Endothelial cell of umbilical vein (primary cell): ENCODE measurements around the gene ZMYM5. TPM values are rescaled to one million over a fixed set of nuclear protein-coding genes. Genes with fewer than 3 reads are reported as not detected.

ENCODE experiments used
- BruUV-seq: library from RNA; stranded (reverse); fragments of 400-500 nt; replicated peaks from 2 replicates; lab custom pipeline; 2021; lab: Mats Ljungman, UMichigan
- CTCF ChIA-PET: fragments of 300-600, 350-600 bp; sonication (Branson Sonifier 250); formaldehyde crosslinking; loops from one replicate; lab custom pipeline; 2021; ENCODE audit warnings: antibody characterized with exemption, inconsistent platforms; lab: Charles Lee
- POLR2A ChIA-PET: fragments of 300-600, 350-600 bp; sonication (Branson Sonifier 250); formaldehyde crosslinking; loops from one replicate; lab custom pipeline; 2021; ENCODE audit warnings: antibody characterized with exemption, inconsistent platforms; lab: Charles Lee
- DNase-seq: peaks from one replicate; pipeline ENCODE4 v3.0.0-alpha.2; 2011; ENCODE audit warnings: low read depth, low spot score
- FAIRE-seq: peaks from 2 replicates; lab custom pipeline; 2011; peaks lifted over from hg19 to GRCh38; lab: Jason Lieb, UNC
- H2AFZ ChIP-seq: 2 replicates; pipeline ENCODE4 v1.6.0; 2012; ENCODE audit warnings: low read depth, low read length, control low read depth, inconsistent platforms
- H3K27ac ChIP-seq: 2 replicates; pipeline ENCODE4 v1.5.1; 2011; ENCODE audit warnings: low read depth, mild to moderate bottlenecking, control low read depth, low read length, moderate library complexity; ENCODE audit not compliant: insufficient read depth
- H3K27me3 ChIP-seq, 2 experiments: 2 replicates each; pipeline versions ENCODE4 v1.6.0 to v1.6.1; 2011; ENCODE audit warnings: low read length in 2 of 2, mixed read lengths in 1 of 2; ENCODE audit not compliant: control insufficient read depth in 2 of 2, insufficient read depth in 2 of 2
- H3K36me3 ChIP-seq, 2 experiments: 2 replicates in 1 of 2; 3 replicates in 1 of 2; pipeline ENCODE4 v1.5.1; 2011; ENCODE audit warnings: low read length in 2 of 2, mild to moderate bottlenecking in 1 of 2, moderate library complexity in 1 of 2; ENCODE audit not compliant: control insufficient read depth in 2 of 2, insufficient read depth in 2 of 2; ENCODE audit errors: extremely low read depth in 1 of 2
- H3K4me1 ChIP-seq: 3 replicates; pipeline ENCODE4 v1.5.1; 2011; ENCODE audit warnings: mild to moderate bottlenecking, low read length; ENCODE audit not compliant: control insufficient read depth, insufficient read depth; ENCODE audit errors: extremely low read depth
- H3K4me2 ChIP-seq: 2 replicates; pipeline ENCODE4 v1.6.1; 2011; ENCODE audit warnings: low read length, control low read depth, mixed read lengths; ENCODE audit not compliant: insufficient read depth
- H3K4me3 ChIP-seq, 3 experiments: fragments of 200-600 bp in 1 of 3; sonication (generic), shearing (Covaris generic) in 1 of 3; replicated peaks in 1 of 3; 2 replicates each; pipeline ENCODE4 v1.5.1; 2011 to 2016; ENCODE audit warnings: control low read depth in 3 of 3, low read length in 3 of 3, mild to moderate bottlenecking in 2 of 3, inconsistent platforms in 1 of 3, low read depth in 1 of 3, moderate library complexity in 1 of 3; ENCODE audit not compliant: insufficient read depth in 1 of 3
- H3K79me2 ChIP-seq: 2 replicates; pipeline ENCODE4 v1.6.0; 2012; ENCODE audit warnings: low read length, inconsistent platforms; ENCODE audit not compliant: control insufficient read depth, insufficient read depth
- H3K9ac ChIP-seq: replicated peaks from 2 replicates; pipeline ENCODE3; 2011; ENCODE audit warnings: low read length, control low read depth; ENCODE audit not compliant: insufficient read depth; ENCODE audit errors: extremely low read depth
- H3K9me1 ChIP-seq: replicated peaks from 3 replicates; pipeline ENCODE4 v1.6.0; 2011; ENCODE audit warnings: mild to moderate bottlenecking, low read length; ENCODE audit not compliant: control insufficient read depth, insufficient read depth; ENCODE audit errors: extremely low read depth
- H3K9me3 ChIP-seq: replicated peaks from 2 replicates; pipeline ENCODE4 v1.5.1; 2012; ENCODE audit warnings: low read length, inconsistent platforms; ENCODE audit not compliant: control insufficient read depth, insufficient read depth
- H4K20me1 ChIP-seq: replicated peaks from 2 replicates; pipeline ENCODE3; 2011; ENCODE audit warnings: mild to moderate bottlenecking, low read length; ENCODE audit not compliant: control insufficient read depth, insufficient read depth; ENCODE audit errors: extremely low read depth
- EZH2 ChIP-seq: IDR thresholded peaks from 2 replicates; pipeline ENCODE4 v1.6.1; 2012; ENCODE audit warnings: borderline replicate concordance, low read depth, mild to moderate bottlenecking, moderate library complexity, low read length, inconsistent platforms; ENCODE audit not compliant: severe bottlenecking
- FOS ChIP-seq: IDR thresholded peaks from 2 replicates; pipeline ENCODE4 v1.6.1; 2011; ENCODE audit warnings: mild to moderate bottlenecking, low read length, moderate library complexity, borderline replicate concordance; ENCODE audit not compliant: insufficient read depth
- GATA2 ChIP-seq: IDR thresholded peaks from 2 replicates; pipeline ENCODE4 v1.7.0; 2011; ENCODE audit warnings: low read depth, mild to moderate bottlenecking, moderate library complexity, mixed read lengths, low read length; ENCODE audit not compliant: insufficient read length, insufficient read depth
- JUN ChIP-seq: IDR thresholded peaks from 2 replicates; pipeline ENCODE4 v1.6.1; 2011; ENCODE audit warnings: borderline replicate concordance, low read depth; ENCODE audit not compliant: insufficient read length, insufficient read depth
- MYC ChIP-seq: IDR thresholded peaks from one replicate; pipeline ENCODE4 v1.6.1; 2011; ENCODE audit warnings: mild to moderate bottlenecking, low read depth, low read length
- POLR2A ChIP-seq: IDR thresholded peaks from 2 replicates; pipeline ENCODE4 v1.6.1; 2012; ENCODE audit warnings: low read depth, mild to moderate bottlenecking, control low read depth, low read length
- POLR2AphosphoS5 ChIP-seq: IDR thresholded peaks from 2 replicates; pipeline ENCODE4 v1.6.1; 2012; ENCODE audit warnings: low read depth, mild to moderate bottlenecking, control low read depth, low read length, moderate library complexity; ENCODE audit not compliant: insufficient read depth
- dilution Hi-C: fragments of 300-500 bp; cut with MboI; formaldehyde crosslinking; loops from one replicate; pipeline ENCODE4 v1.15.0; 2019; ENCODE audit warnings: low sequenced_read_pairs; ENCODE audit not compliant: extremely low pct_ligation_motif_present
- intact Hi-C: fragments of 100-400 bp; cut with micrococcal nuclease; formaldehyde crosslinking; loops from one replicate; pipeline ENCODE4 v1.10.0; 2022
- polyA plus RNA-seq, 4 experiments: library from polyadenylated mRNA; depleted of rRNA in 3 of 4; stranded (reverse) in 3 of 4; unstranded in 1 of 4; fragments of >200 nt; gene quantifications; 2 replicates each; pipeline versions ENCODE4 v1.2.1 to v1.2.3, GENCODE V29; 2011 to 2012; ENCODE audit warnings: missing spikeins in 1 of 4
- total RNA-seq: library from RNA; stranded (reverse); gene quantifications from 2 replicates; pipeline ENCODE4 v1.2.3, GENCODE V29; 2021
- TF ChIP-seq, protein P1 (sequence below), 2 donors: IDR thresholded peaks; 1 replicate in 1 of 2; 2 replicates in 1 of 2; pipeline ENCODE4 v1.5.1; 2011; ENCODE audit warnings: low read length in 2 of 2, mild to moderate bottlenecking in 2 of 2, moderate library complexity in 2 of 2, control low read depth in 1 of 2, inconsistent platforms in 1 of 2, low read depth in 1 of 2; ENCODE audit not compliant: insufficient read depth in 1 of 2; ENCODE audit errors: extremely low read depth in 1 of 2
- TF ChIP-seq, protein P2 (sequence below): IDR thresholded peaks from 2 replicates; pipeline ENCODE4 v1.6.1; 2011; ENCODE audit not compliant: insufficient read depth, insufficient read length

Gene ZMYM5
- total and polyA plus RNA-seq, 2 donors (not counting 3 experiments of a cell fraction or from before 2014, with no cell fraction given): 4.9 to 10.1 TPM

GRCh38 chr13:19795956-19796355 lies 67.5 kb downstream of the ZMYM5 start:
- Histone ChIP-seq H3K79me2 (no peaks in the 10 kb centered on the region), H3K4me2 (no peak overlapping the region), H3K27me3 (no peaks in the 10 kb centered on the region), H2AFZ (no peak overlapping the region), H3K9me3 (no peaks in the 10 kb centered on the region), H4K20me1 (no peaks in the 10 kb centered on the region), H3K9me1 (no peaks in the 10 kb centered on the region), H3K9ac (no peak overlapping the region), H3K36me3 (no peaks in the 10 kb centered on the region), H3K4me3 (no peak overlapping the region), H3K27ac (no peak overlapping the region), H3K4me1 (peaks cover 8% of the 10 kb centered on the region)
- ChIA-PET POLR2A (no interaction called here), CTCF (no interaction called here)
- intact Hi-C loops (no loop called here), dilution Hi-C loops (no loop called here)
- FAIRE-seq (peak; percentile 70), DNase-seq (no peak)
- BruUV-seq: no TSS peak
- TF ChIP-seq, protein P1, sequence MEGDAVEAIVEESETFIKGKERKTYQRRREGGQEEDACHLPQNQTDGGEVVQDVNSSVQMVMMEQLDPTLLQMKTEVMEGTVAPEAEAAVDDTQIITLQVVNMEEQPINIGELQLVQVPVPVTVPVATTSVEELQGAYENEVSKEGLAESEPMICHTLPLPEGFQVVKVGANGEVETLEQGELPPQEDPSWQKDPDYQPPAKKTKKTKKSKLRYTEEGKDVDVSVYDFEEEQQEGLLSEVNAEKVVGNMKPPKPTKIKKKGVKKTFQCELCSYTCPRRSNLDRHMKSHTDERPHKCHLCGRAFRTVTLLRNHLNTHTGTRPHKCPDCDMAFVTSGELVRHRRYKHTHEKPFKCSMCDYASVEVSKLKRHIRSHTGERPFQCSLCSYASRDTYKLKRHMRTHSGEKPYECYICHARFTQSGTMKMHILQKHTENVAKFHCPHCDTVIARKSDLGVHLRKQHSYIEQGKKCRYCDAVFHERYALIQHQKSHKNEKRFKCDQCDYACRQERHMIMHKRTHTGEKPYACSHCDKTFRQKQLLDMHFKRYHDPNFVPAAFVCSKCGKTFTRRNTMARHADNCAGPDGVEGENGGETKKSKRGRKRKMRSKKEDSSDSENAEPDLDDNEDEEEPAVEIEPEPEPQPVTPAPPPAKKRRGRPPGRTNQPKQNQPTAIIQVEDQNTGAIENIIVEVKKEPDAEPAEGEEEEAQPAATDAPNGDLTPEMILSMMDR (IDR thresholded peaks at IDR 0.05; ENCODE audit: extremely low read depth in 1 of 2, insufficient read depth in 1 of 2, low read depth in 1 of 2, low read length in 2 of 2): no peak
- TF ChIP-seq, protein P2, sequence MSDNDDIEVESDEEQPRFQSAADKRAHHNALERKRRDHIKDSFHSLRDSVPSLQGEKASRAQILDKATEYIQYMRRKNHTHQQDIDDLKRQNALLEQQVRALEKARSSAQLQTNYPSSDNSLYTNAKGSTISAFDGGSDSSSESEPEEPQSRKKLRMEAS: no peak
- TF ChIP-seq POLR2AphosphoS5 (no peak), FOS (no peak), POLR2A (no peak)

DNA sequence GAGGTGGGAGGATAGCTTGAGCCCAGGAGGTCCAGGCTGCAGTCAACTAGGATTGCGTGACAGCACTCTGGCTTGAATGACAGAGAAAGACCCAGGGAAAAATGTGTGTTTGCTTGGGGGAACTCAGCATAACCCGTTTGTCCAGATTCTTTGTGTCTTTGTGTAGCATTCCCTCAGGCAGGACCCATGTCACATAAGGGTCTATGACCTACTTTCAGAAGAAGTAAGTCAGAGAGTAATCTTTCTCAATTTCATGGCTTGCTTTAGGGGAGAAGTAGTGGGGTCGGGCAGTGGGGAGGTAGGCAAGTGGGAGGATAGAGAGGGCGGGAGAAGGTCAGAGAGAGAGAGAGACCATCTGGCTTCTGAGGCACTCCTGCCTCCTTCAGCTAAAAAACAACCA lies 68.8 kb downstream of the ZMYM5 start:
- BruUV-seq: no TSS peak

More for the DNA sequence above, 68.8 kb downstream of the ZMYM5 start:
- peak overlapping the region; percentile 35 for H3K27ac ChIP-seq
- H3K36me3 ChIP-seq: no peaks in the 10 kb centered on the region
- no peak overlapping the region for H3K4me2 ChIP-seq
- no peak overlapping the region for H2AFZ ChIP-seq
- TF ChIP-seq EZH2 (no peak), MYC (no peak), GATA2 (no peak), POLR2AphosphoS5 (no peak), FOS (no peak), JUN (no peak), POLR2A (no peak)
- TF ChIP-seq, protein P1 (IDR thresholded peaks at IDR 0.05; ENCODE audit: extremely low read depth in 1 of 2, insufficient read depth in 1 of 2, low read depth in 1 of 2, low read length in 2 of 2): no peak
- TF ChIP-seq, protein P2: no peak
- no peak overlapping the region for H3K9ac ChIP-seq
- ChIA-PET CTCF (interaction anchor here (0.6 to 0.8 kb wide), 3 partner anchors 24 to 195 kb away, joined by 3 to 4 read pairs (median 3); no protein-coding TSS in a partner anchor), POLR2A (no interaction called here)
- FAIRE-seq: no peak
- H3K27me3 ChIP-seq: no peaks in the 10 kb centered on the region
- no peaks in the 10 kb centered on the region for H3K79me2 ChIP-seq
- H4K20me1 ChIP-seq: no peaks in the 10 kb centered on the region
- dilution Hi-C loops (no loop called here), intact Hi-C loops (no loop called here)
- no peak overlapping the region for H3K4me3 ChIP-seq
- H3K4me1 ChIP-seq: peaks cover 8% of the 10 kb centered on the region
- no peaks in the 10 kb centered on the region for H3K9me1 ChIP-seq
- no peak for DNase-seq
- H3K9me3 ChIP-seq: no peaks in the 10 kb centered on the region
